Progenitor cell of endocrine pancreas (in vitro differentiated cells): ENCODE measurements around the gene C19orf73. TPM values are rescaled to one million over a fixed set of nuclear protein-coding genes. Genes with fewer than 3 reads are reported as not detected.

Experiments used
- DNase-seq: peaks from one replicate; pipeline ENCODE4 v3.0.0; 2021; ENCODE audit warnings: low spot score; ENCODE audit not compliant: unreplicated experiment
- H3K27ac Mint-ChIP-seq: 2 replicates; pipeline ENCODE4 v1.8.0; 2021; ENCODE audit warnings: mild to moderate bottlenecking, moderate library complexity, mixed read lengths
- H3K27me3 Mint-ChIP-seq: 2 replicates; pipeline ENCODE4 v1.8.0; 2021; ENCODE audit warnings: mixed read lengths
- H3K36me3 Mint-ChIP-seq: 2 replicates; pipeline ENCODE4 v1.8.0; 2022; ENCODE audit warnings: mixed read lengths; ENCODE audit not compliant: insufficient read depth
- H3K4me1 Mint-ChIP-seq: 2 replicates; pipeline ENCODE4 v1.8.0; 2021; ENCODE audit warnings: low read depth, mixed read lengths
- H3K4me3 Mint-ChIP-seq: 2 replicates; pipeline ENCODE4 v1.8.0; 2021; ENCODE audit warnings: low read depth, mild to moderate bottlenecking, moderate library complexity, mixed read lengths
- H3K9me3 Mint-ChIP-seq: 2 replicates; pipeline ENCODE4 v1.8.0; 2021; ENCODE audit warnings: low read depth, mixed read lengths
- total RNA-seq: library from RNA; stranded (reverse); gene quantifications from 2 replicates; pipeline ENCODE4 v1.2.1, GENCODE V29; 2021
- TF ChIP-seq, protein P1 (sequence below): fragments of 200-600 bp; sonication (generic); IDR thresholded peaks from one replicate; pipeline ENCODE4 v1.5.0; 2021; ENCODE audit warnings: antibody characterized with exemption, mild to moderate bottlenecking; ENCODE audit not compliant: unreplicated experiment

The C19orf73 gene
- total RNA-seq, 1 donor from 2014 or later: 1.5 TPM

DNA sequence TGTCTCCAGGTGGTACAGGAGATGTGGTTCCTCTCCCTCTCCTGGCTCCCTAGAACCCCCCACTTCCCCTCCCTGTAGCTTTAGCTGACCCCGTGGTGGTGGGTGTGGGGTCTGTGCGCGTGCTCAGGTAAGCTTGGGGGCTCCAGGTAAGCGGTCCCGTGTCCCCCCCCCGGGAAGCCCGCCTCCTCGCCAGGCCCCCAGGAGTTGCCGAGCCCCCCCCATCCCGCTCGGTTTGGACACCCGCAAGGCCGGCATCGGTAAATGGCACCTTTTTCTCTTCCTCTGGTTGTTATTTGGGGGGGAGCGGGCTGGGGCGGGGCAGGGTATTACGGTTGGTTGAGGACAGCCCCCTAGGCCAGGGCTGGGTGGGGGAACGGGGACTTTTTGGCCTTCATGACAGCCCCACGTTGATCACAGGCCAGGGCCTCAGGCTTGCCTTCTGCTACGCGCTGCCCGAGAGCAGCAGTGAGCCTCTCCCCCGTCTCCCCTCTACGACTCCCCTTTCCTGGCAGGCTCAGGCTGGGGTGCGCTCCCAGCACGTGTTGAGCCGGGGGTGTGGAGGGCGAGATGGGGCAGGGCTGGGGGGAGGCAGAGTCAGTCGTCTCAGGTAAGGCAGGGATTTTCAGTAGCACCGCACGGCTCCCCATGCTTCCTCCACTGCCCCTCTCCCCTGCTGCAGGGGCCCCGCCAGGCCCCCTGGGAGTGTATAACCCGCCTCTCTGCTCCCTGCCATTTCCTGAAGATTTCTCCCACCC, 15.4 kb downstream of the C19orf73 start:
- Mint-ChIP-seq H3K9me3 (no peaks in the 10 kb centered on the region), H3K4me1 (no peaks in the 10 kb centered on the region), H3K27me3 (no peaks in the 10 kb centered on the region), H3K4me3 (no peak overlapping the region), H3K36me3 (peaks cover 29% of the 10 kb centered on the region), H3K27ac (no peak overlapping the region)
- TF ChIP-seq, protein P1, sequence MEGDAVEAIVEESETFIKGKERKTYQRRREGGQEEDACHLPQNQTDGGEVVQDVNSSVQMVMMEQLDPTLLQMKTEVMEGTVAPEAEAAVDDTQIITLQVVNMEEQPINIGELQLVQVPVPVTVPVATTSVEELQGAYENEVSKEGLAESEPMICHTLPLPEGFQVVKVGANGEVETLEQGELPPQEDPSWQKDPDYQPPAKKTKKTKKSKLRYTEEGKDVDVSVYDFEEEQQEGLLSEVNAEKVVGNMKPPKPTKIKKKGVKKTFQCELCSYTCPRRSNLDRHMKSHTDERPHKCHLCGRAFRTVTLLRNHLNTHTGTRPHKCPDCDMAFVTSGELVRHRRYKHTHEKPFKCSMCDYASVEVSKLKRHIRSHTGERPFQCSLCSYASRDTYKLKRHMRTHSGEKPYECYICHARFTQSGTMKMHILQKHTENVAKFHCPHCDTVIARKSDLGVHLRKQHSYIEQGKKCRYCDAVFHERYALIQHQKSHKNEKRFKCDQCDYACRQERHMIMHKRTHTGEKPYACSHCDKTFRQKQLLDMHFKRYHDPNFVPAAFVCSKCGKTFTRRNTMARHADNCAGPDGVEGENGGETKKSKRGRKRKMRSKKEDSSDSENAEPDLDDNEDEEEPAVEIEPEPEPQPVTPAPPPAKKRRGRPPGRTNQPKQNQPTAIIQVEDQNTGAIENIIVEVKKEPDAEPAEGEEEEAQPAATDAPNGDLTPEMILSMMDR: no peak
- no peak for DNase-seq

DNA sequence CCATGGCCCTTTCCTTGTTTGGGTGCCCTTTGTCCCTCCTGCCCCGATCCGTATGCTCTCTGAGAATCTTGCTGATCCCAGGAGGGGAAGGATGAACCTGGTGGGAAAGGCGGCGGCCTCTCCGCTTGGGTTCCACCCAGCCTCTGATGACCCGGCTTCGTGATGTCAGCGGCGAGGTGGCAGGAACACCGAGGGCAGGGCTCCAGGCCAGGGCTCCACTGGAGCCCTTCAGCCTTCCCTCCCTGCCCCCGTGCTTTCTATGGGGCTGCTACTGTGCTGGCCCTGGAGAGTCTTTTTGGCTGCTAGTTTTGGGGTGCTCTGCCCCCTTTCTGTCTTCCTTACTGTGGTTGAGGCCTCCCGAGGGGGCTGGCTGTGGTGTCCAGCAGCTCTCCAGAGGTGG, 16.6 kb downstream of the C19orf73 start:
- Mint-ChIP-seq H3K4me1 (no peaks in the 10 kb centered on the region), H3K4me3 (no peak overlapping the region), H3K9me3 (no peaks in the 10 kb centered on the region), H3K36me3 (peaks cover 31% of the 10 kb centered on the region), H3K27ac (no peak overlapping the region), H3K27me3 (no peaks in the 10 kb centered on the region)
- TF ChIP-seq, protein P1: no peak
- DNase-seq: no peak

DNA sequence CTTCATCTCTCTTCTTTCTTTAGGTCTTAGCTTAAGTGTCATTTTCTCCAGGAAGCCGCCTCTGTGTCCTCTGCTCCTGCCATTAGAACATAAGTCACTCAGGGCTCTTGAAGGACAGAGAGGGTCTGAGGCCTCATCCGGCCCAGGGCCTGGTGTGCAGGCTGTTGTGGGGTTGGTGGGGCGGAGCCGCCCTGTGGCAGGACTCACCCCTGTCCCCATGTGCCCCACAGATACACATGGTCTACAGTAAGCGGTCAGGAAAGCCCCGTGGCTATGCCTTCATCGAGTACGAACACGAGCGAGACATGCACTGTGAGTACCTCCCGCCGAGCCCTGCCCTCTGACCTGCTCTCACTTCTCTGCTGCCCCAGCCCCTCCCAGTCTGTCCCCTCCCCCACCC, 17.8 kb downstream of the C19orf73 start:
- TF ChIP-seq, protein P1: no peak
- Mint-ChIP-seq H3K9me3 (no peaks in the 10 kb centered on the region), H3K27me3 (no peaks in the 10 kb centered on the region), H3K4me1 (no peaks in the 10 kb centered on the region), H3K27ac (no peak overlapping the region), H3K36me3 (peaks cover 24% of the 10 kb centered on the region), H3K4me3 (no peak overlapping the region)
- no peak for DNase-seq

DNA sequence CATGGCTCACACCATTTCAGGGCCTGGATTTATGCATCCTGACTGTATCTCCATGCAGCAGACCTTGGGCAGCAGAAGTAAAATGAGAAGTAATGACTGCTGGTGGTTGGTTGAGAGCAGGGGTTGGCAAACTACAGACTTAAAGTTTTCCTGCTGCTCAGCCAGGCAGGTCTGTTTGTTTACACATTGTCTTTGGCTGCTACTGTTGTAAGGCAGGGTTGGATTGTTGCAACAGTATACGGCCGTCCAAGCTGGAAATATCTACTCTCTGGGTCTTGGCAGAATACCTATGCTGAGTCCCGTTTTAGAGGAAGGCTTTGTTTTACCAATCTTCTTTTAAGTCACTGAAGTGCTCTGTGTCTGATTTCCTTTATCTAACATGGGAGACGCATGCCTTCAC, 20.1 kb downstream of the C19orf73 start:
- no peak for DNase-seq
- Mint-ChIP-seq H3K4me1 (no peaks in the 10 kb centered on the region), H3K27me3 (no peaks in the 10 kb centered on the region), H3K4me3 (no peak overlapping the region), H3K36me3 (peaks cover 22% of the 10 kb centered on the region), H3K27ac (no peak overlapping the region), H3K9me3 (no peaks in the 10 kb centered on the region)
- TF ChIP-seq, protein P1: no peak

DNA sequence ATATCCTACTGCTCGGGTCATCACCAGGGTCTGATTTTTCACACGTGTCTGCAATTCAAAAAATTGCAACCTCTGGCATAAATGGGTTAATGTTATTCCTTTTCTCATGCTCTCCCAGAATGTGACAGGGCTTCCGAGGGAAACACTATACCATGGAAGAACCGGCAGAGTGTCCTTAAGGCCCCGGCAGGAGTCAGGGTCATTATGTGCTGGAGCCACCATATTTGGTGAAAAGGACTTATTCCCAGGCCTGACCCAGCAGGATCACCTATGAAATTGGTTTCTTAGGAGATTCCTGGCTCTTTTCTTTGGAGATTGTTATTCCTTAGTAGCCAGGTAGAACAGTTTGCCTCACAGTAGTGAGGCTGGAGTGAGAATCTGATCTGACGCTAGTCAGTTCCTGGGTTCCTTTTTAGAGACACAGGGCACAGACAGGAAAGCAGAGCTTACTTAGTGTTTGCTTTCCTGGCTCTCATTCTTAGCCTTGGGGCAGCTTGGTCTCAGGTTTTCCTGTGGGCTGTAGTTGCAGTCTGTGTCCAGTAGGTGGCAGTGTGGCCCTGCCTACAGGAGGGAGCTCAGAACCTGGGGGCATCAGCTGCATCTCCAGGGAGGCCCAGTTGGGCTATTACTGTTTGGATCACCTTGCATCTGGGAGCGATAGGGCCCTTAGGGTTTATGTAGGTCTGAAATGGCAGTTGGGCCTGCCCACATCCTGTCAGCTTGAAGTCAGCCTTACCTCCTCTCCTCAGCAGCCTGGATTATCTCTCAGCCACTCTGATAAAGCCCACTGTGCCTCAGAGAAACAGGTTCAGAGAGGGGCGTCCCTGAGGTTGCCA, 21.3 kb downstream of the C19orf73 start:
- Mint-ChIP-seq H3K9me3 (no peaks in the 10 kb centered on the region), H3K4me3 (no peak overlapping the region), H3K27me3 (no peaks in the 10 kb centered on the region), H3K27ac (no peak overlapping the region), H3K36me3 (peaks cover 22% of the 10 kb centered on the region), H3K4me1 (no peaks in the 10 kb centered on the region)
- DNase-seq: peak; percentile 70
- TF ChIP-seq, protein P1: peak; percentile 98
